ENCODE data around the gene GRIN3B.

The GRIN3B gene

DNA sequence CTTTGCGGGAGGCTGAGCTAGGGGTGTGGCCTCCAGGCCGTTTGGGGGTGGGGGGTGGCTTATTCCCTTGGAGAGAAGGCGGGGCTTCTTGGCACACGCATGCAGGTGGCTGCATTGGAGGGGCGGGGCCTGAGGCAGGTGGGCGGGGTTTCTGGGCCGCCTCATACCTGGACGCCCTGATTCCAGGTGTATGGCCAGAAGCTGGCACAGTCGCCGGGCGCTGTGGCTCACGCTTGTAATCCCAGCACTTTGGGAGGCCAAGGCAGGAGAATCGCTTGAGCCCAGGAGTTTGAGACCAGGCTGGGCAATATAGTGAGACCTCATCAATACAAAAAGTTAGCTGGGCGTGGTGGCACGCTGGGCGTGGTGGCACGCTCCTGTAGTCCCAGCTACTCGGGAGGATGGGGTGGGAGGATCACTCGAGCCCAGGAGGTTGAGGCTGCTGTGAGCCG, 47.5 kb downstream of the GRIN3B start:
- Histone ChIP-seq H3K4me2 (no peak overlapping the region), H4K20me1 (ENCODE audit: insufficient read depth) (no peaks in the 10 kb centered on the region), H3K79me2 (ENCODE audit: insufficient read depth, low read depth) (no peaks in the 10 kb centered on the region), H3K36me3 (ENCODE audit: insufficient read depth) (no peaks in the 10 kb centered on the region), H3K27ac (no peak overlapping the region), H3K9ac (no peak overlapping the region), H3K27me3 (ENCODE audit: insufficient read depth, low read depth) (no peaks in the 10 kb centered on the region), H3K4me1 (ENCODE audit: low read depth, poor library complexity, severe bottlenecking) (no peaks in the 10 kb centered on the region), H3K4me3 (IDR thresholded peaks at IDR 0.05; ENCODE audit: insufficient read depth, low read depth, low read length) (no peak overlapping the region), H2AFZ (ENCODE audit: low read depth) (no peak overlapping the region)
- TF ChIP-seq, protein P1, sequence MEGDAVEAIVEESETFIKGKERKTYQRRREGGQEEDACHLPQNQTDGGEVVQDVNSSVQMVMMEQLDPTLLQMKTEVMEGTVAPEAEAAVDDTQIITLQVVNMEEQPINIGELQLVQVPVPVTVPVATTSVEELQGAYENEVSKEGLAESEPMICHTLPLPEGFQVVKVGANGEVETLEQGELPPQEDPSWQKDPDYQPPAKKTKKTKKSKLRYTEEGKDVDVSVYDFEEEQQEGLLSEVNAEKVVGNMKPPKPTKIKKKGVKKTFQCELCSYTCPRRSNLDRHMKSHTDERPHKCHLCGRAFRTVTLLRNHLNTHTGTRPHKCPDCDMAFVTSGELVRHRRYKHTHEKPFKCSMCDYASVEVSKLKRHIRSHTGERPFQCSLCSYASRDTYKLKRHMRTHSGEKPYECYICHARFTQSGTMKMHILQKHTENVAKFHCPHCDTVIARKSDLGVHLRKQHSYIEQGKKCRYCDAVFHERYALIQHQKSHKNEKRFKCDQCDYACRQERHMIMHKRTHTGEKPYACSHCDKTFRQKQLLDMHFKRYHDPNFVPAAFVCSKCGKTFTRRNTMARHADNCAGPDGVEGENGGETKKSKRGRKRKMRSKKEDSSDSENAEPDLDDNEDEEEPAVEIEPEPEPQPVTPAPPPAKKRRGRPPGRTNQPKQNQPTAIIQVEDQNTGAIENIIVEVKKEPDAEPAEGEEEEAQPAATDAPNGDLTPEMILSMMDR (conservative IDR thresholded peaks at IDR 0.05; ENCODE audit: low read depth, low read length) = no peak

DNA sequence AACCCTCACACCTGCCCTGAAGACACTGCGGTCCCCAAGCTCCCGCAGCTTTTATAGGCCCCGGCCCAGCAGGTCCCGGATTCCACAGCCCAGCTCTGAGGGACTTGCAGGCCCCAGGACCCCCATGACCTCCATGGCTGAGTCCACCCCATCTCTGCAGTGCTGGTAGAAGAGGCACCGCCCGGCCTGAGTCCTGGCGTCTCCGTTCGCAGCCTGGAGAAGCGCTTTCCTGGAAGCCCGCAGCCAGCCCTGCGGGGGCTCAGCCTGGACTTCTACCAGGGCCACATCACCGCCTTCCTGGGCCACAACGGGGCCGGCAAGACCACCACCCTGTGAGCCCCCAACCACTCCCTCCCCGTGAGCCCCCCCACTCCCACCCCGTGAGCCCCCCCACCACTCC, 48.9 kb downstream of the GRIN3B start:
- no peak overlapping the region for H3K4me3 ChIP-seq (IDR thresholded peaks at IDR 0.05; ENCODE audit: insufficient read depth, low read depth, low read length)
- H3K4me1 ChIP-seq (ENCODE audit: low read depth, poor library complexity, severe bottlenecking) = no peaks in the 10 kb centered on the region
- no peak overlapping the region for H2AFZ ChIP-seq (ENCODE audit: low read depth)
- no peak overlapping the region for H3K27ac ChIP-seq
- H3K79me2 ChIP-seq (ENCODE audit: insufficient read depth, low read depth) = no peaks in the 10 kb centered on the region
- H3K4me2 ChIP-seq = no peak overlapping the region
- H3K36me3 ChIP-seq (ENCODE audit: insufficient read depth) = no peaks in the 10 kb centered on the region
- no peaks in the 10 kb centered on the region for H4K20me1 ChIP-seq (ENCODE audit: insufficient read depth)
- no peaks in the 10 kb centered on the region for H3K27me3 ChIP-seq (ENCODE audit: insufficient read depth, low read depth)
- TF ChIP-seq, protein P1 (conservative IDR thresholded peaks at IDR 0.05; ENCODE audit: low read depth, low read length) = no peak
- H3K9ac ChIP-seq = no peak overlapping the region

DNA sequence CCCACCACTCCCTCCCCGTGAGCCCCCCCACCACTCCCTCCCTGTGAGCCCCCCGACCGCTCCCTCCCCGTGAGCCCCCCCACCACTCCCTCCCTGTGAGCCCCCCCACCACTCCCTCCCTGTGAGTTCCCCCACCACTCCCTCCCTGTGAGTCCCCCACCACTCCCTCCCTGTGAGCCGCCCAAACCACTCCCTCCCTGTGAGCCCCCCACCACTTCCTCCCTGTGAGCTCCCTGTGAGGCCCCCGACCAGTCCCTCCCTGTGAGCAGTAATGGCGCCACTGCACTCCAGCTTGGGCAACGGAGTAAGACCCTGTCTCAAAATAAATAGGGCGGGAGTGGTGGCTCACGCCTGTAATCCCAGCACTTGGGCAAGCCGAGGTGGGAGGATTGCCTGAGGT, 49.6 kb downstream of the GRIN3B start:
- Histone ChIP-seq H3K4me1 (ENCODE audit: low read depth, poor library complexity, severe bottlenecking) (no peaks in the 10 kb centered on the region), H3K9ac (no peak overlapping the region), H3K27ac (no peak overlapping the region), H3K4me2 (no peak overlapping the region), H3K27me3 (ENCODE audit: insufficient read depth, low read depth) (no peaks in the 10 kb centered on the region), H4K20me1 (ENCODE audit: insufficient read depth) (no peaks in the 10 kb centered on the region), H2AFZ (ENCODE audit: low read depth) (no peak overlapping the region), H3K4me3 (IDR thresholded peaks at IDR 0.05; ENCODE audit: insufficient read depth, low read depth, low read length) (no peak overlapping the region), H3K79me2 (ENCODE audit: insufficient read depth, low read depth) (no peaks in the 10 kb centered on the region), H3K36me3 (ENCODE audit: insufficient read depth) (no peaks in the 10 kb centered on the region)
- TF ChIP-seq, protein P1 (conservative IDR thresholded peaks at IDR 0.05; ENCODE audit: low read depth, low read length) = no peak

DNA sequence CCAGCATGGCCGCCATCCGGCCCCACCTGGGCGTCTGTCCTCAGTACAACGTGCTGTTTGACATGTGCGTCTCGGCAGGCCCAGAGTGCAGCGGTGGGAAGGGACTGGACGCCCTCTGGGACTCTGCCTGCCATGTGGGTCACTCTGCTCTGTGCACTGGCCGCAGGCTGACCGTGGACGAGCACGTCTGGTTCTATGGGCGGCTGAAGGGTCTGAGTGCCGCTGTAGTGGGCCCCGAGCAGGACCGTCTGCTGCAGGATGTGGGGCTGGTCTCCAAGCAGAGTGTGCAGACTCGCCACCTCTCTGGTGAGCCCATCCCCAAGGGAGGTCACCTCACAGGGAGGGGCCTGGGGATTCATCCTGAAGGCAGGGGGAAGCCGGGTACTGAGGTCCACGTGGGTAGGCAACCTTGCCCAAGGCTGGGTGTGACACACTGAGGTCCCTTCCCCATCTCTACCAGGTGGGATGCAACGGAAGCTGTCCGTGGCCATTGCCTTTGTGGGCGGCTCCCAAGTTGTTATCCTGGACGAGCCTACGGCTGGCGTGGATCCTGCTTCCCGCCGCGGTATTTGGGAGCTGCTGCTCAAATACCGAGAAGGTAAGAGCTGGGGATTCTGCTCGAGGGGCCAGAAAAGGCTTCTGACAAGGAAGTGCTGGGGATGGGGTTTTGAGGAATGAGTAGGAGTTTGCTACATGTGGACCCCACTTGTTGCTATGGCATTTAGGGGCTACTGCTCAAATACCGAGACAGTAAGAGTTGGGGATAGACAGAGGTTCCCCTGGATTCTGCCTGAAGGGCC, 51.0 kb downstream of the GRIN3B start:
- no peak overlapping the region for H3K4me3 ChIP-seq (IDR thresholded peaks at IDR 0.05; ENCODE audit: insufficient read depth, low read depth, low read length)

More for the DNA sequence above, 51.0 kb downstream of the GRIN3B start:
- no peaks in the 10 kb centered on the region for H3K36me3 ChIP-seq (ENCODE audit: insufficient read depth)
- TF ChIP-seq, protein P1 (conservative IDR thresholded peaks at IDR 0.05; ENCODE audit: low read depth, low read length) = no peak
- no peak overlapping the region for H3K27ac ChIP-seq
- H4K20me1 ChIP-seq (ENCODE audit: insufficient read depth) = no peaks in the 10 kb centered on the region
- H3K79me2 ChIP-seq (ENCODE audit: insufficient read depth, low read depth) = no peaks in the 10 kb centered on the region
- H3K4me2 ChIP-seq = no peak overlapping the region
- H3K27me3 ChIP-seq (ENCODE audit: insufficient read depth, low read depth) = no peaks in the 10 kb centered on the region
- H3K4me1 ChIP-seq (ENCODE audit: low read depth, poor library complexity, severe bottlenecking) = no peaks in the 10 kb centered on the region
- H3K9ac ChIP-seq = no peak overlapping the region
- no peak overlapping the region for H2AFZ ChIP-seq (ENCODE audit: low read depth)
